Measurements from ENCODE around the gene CLIC4.
"Not testable (repeated sequence)": the region's sequence is repeated elsewhere in the genome, so short reads cannot be mapped to it uniquely, and the experiment has no call there.

The CLIC4 gene

DNA sequence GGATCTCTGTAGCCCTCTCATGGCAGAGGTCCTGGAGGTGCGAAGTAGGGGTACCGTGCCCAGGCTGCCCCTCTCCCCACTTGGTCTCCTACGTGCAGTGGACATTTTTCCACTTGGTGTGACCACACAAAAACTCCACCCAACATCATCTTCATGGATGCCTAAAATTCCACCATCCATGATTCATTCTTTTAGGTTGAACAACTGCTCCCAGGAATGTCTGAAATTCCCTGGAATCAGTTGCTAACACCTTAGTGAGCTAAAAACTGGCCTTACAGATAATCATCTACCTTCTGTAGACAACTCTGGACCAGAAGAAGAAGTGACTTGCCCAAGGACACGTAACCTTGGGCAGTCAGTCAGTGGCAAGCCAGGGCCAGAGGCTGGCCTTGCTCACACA lies 32.1 kb upstream of the CLIC4 start:
- Mint-ChIP-seq H3K27me3 (no peaks in the 10 kb centered on the region), H3K4me1 (no peaks in the 10 kb centered on the region), H3K36me3 (no peaks in the 10 kb centered on the region), H3K9me3 (no peaks in the 10 kb centered on the region), H3K27ac (no peak overlapping the region), H3K4me3 (no peak overlapping the region)

DNA sequence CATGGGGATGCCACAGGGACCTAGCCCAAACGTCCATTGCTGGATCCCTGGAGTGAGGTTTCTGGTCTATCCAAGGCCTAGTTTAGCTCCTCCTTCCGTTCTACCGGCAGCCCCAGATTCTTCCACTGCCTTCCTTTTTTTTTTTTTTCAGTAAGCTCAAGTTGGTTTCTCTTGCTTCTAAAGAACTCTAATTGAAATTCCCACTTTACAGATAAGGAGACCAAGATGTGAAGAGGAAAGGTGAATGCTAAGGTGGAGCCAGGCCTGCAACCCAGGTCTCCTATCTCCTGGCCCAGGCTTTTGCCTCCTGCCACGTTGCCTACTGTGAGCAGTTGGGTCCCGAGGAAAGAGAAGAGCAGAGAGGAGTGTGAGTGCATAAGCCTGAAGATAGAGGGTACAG lies 31.5 kb upstream of the CLIC4 start:
- no peaks in the 10 kb centered on the region for H3K27me3 Mint-ChIP-seq
- no peaks in the 10 kb centered on the region for H3K4me1 Mint-ChIP-seq
- H3K27ac Mint-ChIP-seq: no peak overlapping the region
- no peaks in the 10 kb centered on the region for H3K9me3 Mint-ChIP-seq
- no peaks in the 10 kb centered on the region for H3K36me3 Mint-ChIP-seq
- no peak overlapping the region for H3K4me3 Mint-ChIP-seq

GRCh38 chr1:24714859-24715520 lies 30.3 kb upstream of the CLIC4 start:
- Mint-ChIP-seq H3K27ac (no peak overlapping the region), H3K27me3 (no peaks in the 10 kb centered on the region), H3K4me3 (no peak overlapping the region), H3K36me3 (no peaks in the 10 kb centered on the region), H3K4me1 (no peaks in the 10 kb centered on the region), H3K9me3 (no peaks in the 10 kb centered on the region)

DNA sequence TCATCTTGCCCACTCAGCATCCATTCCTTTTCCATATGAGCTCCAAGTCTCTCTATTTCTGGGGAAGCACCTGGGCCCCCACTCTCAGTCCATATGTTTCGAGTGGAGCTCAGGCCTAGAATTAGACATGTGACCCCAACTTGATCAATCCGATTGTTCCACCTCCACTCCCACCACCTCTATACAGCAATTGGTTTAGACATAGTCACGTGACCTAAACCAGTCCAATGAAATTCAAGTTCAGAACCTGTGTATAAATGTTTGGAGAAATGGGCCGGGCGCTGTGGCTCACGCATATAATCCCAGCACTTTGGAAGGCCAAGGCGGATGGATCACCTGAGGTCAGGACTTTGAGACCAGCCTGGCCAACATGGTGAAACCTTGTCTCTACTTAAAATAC lies 29.6 kb upstream of the CLIC4 start:
- Mint-ChIP-seq H3K27me3 (no peaks in the 10 kb centered on the region), H3K27ac (no peak overlapping the region), H3K9me3 (no peaks in the 10 kb centered on the region), H3K36me3 (no peaks in the 10 kb centered on the region), H3K4me1 (no peaks in the 10 kb centered on the region), H3K4me3 (no peak overlapping the region)

DNA sequence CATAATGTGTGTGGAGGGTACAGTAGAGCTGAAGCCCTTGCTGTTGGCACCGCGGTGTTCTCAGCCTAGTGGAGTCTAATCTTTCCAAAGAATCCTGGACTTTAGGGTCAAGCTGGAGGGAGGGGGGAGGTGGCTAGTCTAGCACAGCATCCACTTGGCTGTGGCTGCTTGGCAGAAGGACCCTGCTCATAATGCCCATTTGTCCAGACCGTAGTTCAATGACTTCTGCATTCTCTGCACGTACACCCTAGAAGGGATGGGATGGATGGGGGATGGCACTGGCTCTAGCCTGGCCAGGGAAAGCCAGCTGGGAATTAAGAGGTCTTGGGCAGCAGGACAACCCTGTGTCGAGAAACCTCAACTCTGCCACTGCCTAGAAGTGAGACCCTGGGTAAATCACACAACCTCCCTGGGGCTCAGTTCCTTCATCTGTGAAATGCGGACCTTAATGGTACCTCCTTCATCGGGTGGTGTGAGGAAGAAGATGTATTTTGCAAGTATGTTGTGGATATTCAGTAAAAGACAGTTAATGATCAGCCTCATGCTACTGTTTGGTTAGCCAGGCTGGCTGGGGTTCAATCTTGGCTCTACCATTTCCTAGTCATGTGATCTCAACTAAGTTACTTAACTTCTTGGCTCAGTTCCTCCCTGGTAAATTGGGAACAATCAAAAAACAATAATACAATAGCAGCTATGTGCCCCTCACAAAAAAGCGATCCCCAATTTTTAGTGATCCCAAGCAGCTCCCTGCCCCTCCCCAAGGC lies 27.2 kb upstream of the CLIC4 start:
- Mint-ChIP-seq H3K9me3 (no peaks in the 10 kb centered on the region), H3K27ac (no peak overlapping the region), H3K36me3 (no peaks in the 10 kb centered on the region), H3K27me3 (no peaks in the 10 kb centered on the region), H3K4me1 (peaks cover 12% of the 10 kb centered on the region), H3K4me3 (no peak overlapping the region)

DNA sequence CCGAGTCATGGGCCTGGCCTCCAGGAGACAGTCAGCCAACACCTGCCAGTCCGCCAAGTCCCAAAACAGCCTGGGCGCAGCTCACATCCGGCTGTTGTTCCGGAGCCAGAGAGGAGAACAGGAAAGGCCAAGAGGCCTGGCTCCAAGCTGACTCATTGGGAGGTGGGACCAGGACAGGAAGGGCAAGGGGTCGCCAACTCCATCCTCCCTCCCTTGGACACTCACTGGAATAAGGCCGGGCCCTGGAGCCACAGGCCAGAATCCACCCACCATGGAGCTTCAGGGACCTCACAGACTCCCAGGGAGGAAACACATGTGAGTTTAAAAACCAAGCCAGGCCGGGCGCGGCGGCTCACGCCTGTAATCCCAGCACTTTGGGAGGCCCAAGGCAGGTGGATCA lies 25.1 kb upstream of the CLIC4 start:
- no peak overlapping the region for H3K4me3 Mint-ChIP-seq
- H3K36me3 Mint-ChIP-seq: no peaks in the 10 kb centered on the region
- H3K9me3 Mint-ChIP-seq: no peaks in the 10 kb centered on the region
- peaks cover 12% of the 10 kb centered on the region for H3K4me1 Mint-ChIP-seq
- H3K27me3 Mint-ChIP-seq: no peaks in the 10 kb centered on the region
- H3K27ac Mint-ChIP-seq: no peak overlapping the region

GRCh38 chr1:24721533-24721932 lies 23.7 kb upstream of the CLIC4 start:
- H3K4me3 Mint-ChIP-seq: no peak overlapping the region
- H3K4me1 Mint-ChIP-seq: peaks cover 12% of the 10 kb centered on the region
- H3K27me3 Mint-ChIP-seq: no peaks in the 10 kb centered on the region
- no peak overlapping the region for H3K27ac Mint-ChIP-seq
- no peaks in the 10 kb centered on the region for H3K9me3 Mint-ChIP-seq
- H3K36me3 Mint-ChIP-seq: no peaks in the 10 kb centered on the region

DNA sequence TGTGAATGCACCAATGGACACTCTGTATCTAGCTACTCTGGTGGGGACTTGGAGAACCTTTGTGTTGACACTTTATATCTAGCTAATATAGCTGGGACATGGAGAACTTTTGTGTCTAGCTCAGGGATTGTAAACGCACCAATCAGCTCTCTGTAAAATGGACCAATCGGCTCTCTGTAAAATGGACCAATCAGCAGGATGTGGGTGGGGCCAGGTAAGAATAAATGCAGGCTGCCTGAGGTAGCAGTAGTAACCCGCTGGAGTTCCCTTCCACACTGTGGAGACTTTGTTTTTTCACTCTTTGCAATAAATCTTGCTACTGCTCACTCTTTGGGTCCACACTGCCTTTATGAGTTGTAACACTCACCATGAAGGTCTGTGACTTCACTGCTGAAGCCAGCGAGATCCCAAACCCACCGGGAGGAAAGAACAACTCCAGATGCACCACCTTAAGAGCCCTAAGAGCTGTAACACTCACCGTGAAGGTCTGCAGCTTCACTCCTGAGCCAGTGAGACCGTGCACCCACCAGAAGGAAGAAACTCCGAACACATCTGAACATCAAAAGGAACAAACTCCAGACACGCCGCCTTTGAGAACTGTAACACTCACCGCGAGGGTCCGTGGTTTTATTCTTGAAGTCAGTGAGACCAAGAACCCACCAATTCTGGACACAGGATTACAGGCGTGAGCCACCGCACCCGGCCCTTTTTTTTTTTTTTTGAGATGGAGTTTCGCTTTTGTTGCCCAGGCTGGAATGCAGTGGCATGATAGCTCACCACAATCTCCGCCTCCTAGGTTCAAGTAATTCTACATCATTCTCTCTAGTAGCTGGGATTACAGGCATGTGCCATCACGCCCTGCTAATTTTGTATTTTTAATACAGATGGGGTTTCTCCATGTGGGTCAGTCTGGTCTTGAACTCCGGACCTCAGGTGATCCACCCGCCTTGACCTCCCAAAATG lies 22.9 kb upstream of the CLIC4 start:
- H3K27me3 Mint-ChIP-seq, H3K36me3 Mint-ChIP-seq, H3K9me3 Mint-ChIP-seq, H3K27ac Mint-ChIP-seq: not testable (repeated sequence)
- Mint-ChIP-seq H3K4me1 (peaks cover 16% of the 10 kb centered on the region), H3K4me3 (peak overlapping the region; percentile 78)

- Mint-ChIP-seq H3K27me3 (no peaks in the 10 kb centered on the region), H3K27ac (peak overlapping the region; percentile 68), H3K4me3 (no peak overlapping the region), H3K4me1 (peaks cover 16% of the 10 kb centered on the region), H3K9me3 (no peaks in the 10 kb centered on the region), H3K36me3 (no peaks in the 10 kb centered on the region)
Observed at GRCh38 chr1:24724345-24725208, 20.7 kb upstream of the CLIC4 start.

DNA sequence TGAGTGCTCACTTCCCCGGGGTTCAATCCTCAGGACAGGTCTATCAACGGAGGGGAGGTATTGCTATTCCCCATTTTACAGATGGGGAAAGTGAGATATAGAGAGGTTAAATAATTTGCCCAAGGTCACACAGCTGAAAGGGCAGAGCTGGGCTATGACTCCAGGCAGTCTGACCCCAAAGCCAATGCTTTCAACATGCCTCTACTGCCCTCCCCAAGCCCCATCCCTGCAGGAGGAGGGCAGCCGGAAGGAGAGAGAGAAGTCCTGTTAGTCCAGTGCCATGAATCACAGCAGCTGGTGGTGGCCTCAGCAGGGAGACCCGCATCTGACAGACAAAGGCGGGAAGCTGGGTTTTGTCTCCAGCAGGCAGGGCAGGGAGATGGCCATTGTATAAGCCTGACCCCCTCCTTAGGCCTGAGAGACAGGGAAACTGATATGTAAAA lies 20.0 kb upstream of the CLIC4 start:
- Mint-ChIP-seq H3K27ac (no peak overlapping the region), H3K36me3 (no peaks in the 10 kb centered on the region), H3K4me1 (peaks cover 16% of the 10 kb centered on the region), H3K4me3 (no peak overlapping the region), H3K9me3 (no peaks in the 10 kb centered on the region), H3K27me3 (no peaks in the 10 kb centered on the region)

DNA sequence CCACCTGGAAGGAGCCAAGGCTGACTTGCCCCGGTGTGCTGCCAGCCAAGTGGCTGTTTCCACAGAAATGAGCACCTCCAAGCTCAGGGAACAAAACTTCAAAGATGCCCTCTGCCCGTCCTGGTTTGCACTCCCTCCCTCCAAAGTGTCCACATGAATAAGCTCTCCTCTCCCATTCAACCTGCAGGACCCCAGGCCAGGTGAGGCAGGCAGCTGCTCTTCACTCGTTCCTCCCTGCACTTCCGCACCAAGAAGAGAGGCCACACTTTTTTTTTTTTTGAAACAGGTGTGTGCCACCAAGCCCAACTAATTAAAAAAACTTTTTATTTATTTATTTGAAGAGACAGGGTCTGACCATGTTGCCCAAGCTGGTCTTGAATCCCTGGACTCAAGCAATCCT lies 18.5 kb upstream of the CLIC4 start:
- H3K9me3 Mint-ChIP-seq: no peaks in the 10 kb centered on the region
- no peaks in the 10 kb centered on the region for H3K27me3 Mint-ChIP-seq
- peak overlapping the region; percentile 59 for H3K27ac Mint-ChIP-seq
- H3K4me1 Mint-ChIP-seq: peaks cover 16% of the 10 kb centered on the region
- H3K4me3 Mint-ChIP-seq: no peak overlapping the region
- H3K36me3 Mint-ChIP-seq: no peaks in the 10 kb centered on the region

DNA sequence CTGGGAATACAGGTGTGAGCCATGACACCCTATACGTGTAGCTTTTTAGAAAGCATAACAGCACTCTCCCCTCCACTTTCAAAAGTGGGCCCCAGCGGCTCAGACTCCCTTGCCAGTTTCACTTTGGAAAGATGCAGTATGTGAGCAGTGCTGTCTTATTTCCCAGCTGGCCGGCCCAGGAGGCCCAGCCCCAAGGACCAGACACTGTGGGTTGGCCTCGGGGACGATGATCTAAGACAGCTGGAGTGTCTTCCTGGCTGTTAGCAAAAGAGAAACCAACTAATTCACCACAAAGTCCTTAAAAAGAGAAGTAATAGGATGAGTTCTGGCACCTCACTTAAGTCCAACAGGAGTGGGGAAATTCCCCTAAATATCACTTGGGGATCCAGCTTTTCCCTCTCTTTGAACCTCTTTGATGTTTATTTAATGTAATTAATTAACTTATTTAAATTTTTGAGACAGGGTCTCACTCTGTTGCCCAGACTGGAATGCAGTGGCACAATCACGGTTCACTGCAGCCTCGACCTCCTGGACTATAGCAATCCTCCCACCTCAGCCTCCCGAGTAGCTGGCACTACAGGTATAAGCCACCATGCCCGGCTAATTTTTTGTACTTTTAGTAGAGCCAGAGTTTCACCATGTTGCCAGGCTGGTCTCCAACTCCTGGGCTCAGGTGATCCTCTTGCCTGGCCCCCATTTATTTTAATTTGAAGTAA lies 17.6 kb upstream of the CLIC4 start:
- Mint-ChIP-seq H3K4me1 (peaks cover 7% of the 10 kb centered on the region), H3K4me3 (no peak overlapping the region), H3K36me3 (no peaks in the 10 kb centered on the region), H3K27me3 (no peaks in the 10 kb centered on the region), H3K9me3 (no peaks in the 10 kb centered on the region), H3K27ac (no peak overlapping the region)

DNA sequence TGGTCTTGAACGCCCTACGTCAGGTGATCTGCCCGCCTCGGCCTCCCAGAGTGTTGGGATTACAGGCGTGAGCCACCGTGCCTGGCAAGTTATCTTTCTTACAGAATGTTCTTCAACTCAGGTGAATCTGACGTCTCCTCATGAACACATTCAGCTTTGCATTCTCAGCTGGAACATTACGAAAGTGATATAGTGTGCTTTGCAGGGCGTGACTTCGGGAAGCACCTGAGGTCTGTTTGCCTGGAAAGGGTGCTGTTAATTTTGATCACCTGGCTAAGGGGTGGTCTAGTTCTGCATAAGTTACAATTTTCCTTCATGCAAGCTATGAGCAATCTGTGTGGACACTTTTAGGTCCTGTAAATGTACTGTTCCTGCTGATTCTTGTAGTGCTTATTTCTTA lies 16.3 kb upstream of the CLIC4 start:
- Mint-ChIP-seq H3K4me1 (peaks cover 4% of the 10 kb centered on the region), H3K27me3 (no peaks in the 10 kb centered on the region), H3K9me3 (no peaks in the 10 kb centered on the region), H3K4me3 (no peak overlapping the region), H3K36me3 (no peaks in the 10 kb centered on the region), H3K27ac (no peak overlapping the region)

DNA sequence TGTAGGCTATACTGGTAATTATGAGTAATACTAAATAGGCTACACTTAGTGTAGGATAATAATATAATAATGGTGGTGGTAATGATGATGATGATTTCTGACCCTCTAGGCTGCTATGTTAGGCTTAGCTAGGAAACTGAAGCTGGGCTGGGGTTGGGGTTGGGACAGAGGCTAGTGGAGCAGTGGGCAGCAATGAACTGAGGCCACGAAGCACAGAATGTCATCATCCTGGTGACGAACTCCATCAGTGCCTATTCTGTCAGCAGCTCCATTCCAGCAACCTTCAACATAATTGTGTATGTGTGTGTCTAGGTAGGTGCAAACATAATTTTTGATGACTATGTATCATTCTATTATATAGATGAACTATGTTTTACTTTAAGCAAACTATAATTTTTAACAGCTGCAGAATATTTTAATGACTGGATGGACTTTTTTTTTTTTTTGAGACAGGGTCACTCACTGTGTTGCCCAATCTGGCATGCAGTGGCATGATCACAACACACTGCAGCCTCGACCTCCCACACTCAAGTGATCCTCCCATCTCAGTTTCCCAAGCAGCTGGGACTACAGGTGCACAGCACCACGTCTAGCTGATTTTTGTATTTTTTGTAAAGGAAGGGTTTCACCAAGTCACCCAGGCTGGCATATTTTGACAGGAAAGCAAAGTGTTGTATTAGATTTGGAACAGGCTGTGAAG lies 12.9 kb upstream of the CLIC4 start:
- no peaks in the 10 kb centered on the region for H3K27me3 Mint-ChIP-seq
- no peak overlapping the region for H3K4me3 Mint-ChIP-seq
- no peaks in the 10 kb centered on the region for H3K36me3 Mint-ChIP-seq
- H3K4me1 Mint-ChIP-seq: peaks cover 4% of the 10 kb centered on the region
- no peaks in the 10 kb centered on the region for H3K9me3 Mint-ChIP-seq
- no peak overlapping the region for H3K27ac Mint-ChIP-seq

All from activated naive CD4-positive, alpha-beta T cell treated with anti-CD3 and anti-CD28 coated beads, Interleukin-2, amount 50 U/mL, for 24 hours (primary cell).